HepG2 (cell line): Measurements from ENCODE around the gene CKAP5. TPM values are rescaled to one million over a fixed set of nuclear protein-coding genes. Genes with fewer than 3 reads are reported as not detected.

ENCODE experiments used
- FOSL2 ChIP-seq: sonication (generic); formaldehyde crosslinking; IDR thresholded peaks from 2 replicates; pipeline ENCODE4 v1.4.0; 2020; ENCODE audit warnings: missing genetic modification reagents
- KIAA2018 ChIP-seq: sonication (generic); formaldehyde crosslinking; IDR thresholded peaks from 2 replicates; pipeline ENCODE4 v1.5.0; 2020; ENCODE audit warnings: mild to moderate bottlenecking, missing genetic modification reagents, borderline replicate concordance
- PATZ1 ChIP-seq: sonication (generic); formaldehyde crosslinking; IDR thresholded peaks from 2 replicates; pipeline ENCODE4 v1.4.0; 2020; ENCODE audit warnings: missing genetic modification reagents
- POGZ ChIP-seq: sonication (generic); formaldehyde crosslinking; IDR thresholded peaks from 2 replicates; pipeline ENCODE4 v1.4.0; 2020; ENCODE audit warnings: mild to moderate bottlenecking, missing genetic modification reagents
- RERE ChIP-seq: IDR thresholded peaks from 2 replicates; pipeline ENCODE4 v1.6.1; 2016; ENCODE audit warnings: low read depth, missing genetic modification reagents, missing compliant biosample characterization
- SP4 ChIP-seq: sonication (generic); formaldehyde crosslinking; IDR thresholded peaks from 2 replicates; pipeline ENCODE4 v1.8.1; 2023; ENCODE audit warnings: mild to moderate bottlenecking, missing genetic modification reagents
- SUZ12 ChIP-seq: fragments of 150-350 bp; IDR thresholded peaks from 2 replicates; pipeline ENCODE4 v1.6.1; 2014; ENCODE audit warnings: low read depth, low read length
- ZMYM2 ChIP-seq: sonication (generic); formaldehyde crosslinking; IDR thresholded peaks from 2 replicates; pipeline ENCODE4 v1.8.0; 2022; ENCODE audit warnings: mild to moderate bottlenecking, missing genetic modification reagents
- ZNF160 ChIP-seq: sonication (generic); formaldehyde crosslinking; IDR thresholded peaks from 2 replicates; pipeline ENCODE4 v1.8.0; 2022; ENCODE audit warnings: mild to moderate bottlenecking, inconsistent platforms, missing genetic modification reagents
- ZNF331 ChIP-seq: sonication (generic); formaldehyde crosslinking; IDR thresholded peaks from 2 replicates; pipeline ENCODE4 v1.4.0; 2020; ENCODE audit warnings: missing genetic modification reagents
- ZNF839 ChIP-seq: sonication (generic); formaldehyde crosslinking; IDR thresholded peaks from 2 replicates; pipeline ENCODE4 v1.4.0; 2020; ENCODE audit warnings: missing genetic modification reagents, mild to moderate bottlenecking, borderline replicate concordance
- polyA plus RNA-seq, 8 experiments: library from polyadenylated mRNA; depleted of rRNA in 3 of 8; stranded (reverse) in 7 of 8; unstranded in 1 of 8; fragments of >200 nt; fragmentation: Illumina TruSeq in 4 of 8; extraction: Trizol in 4 of 8; gene quantifications; 2 replicates each; pipeline versions ENCODE4 v1.2.1 to v1.2.3, GENCODE V29; 2011 to 2016; ENCODE audit warnings: low read depth in 4 of 8, missing spikeins in 1 of 8, mixed read lengths in 1 of 8; ENCODE audit not compliant: insufficient read depth in 1 of 8
- total RNA-seq, 5 experiments: library from RNA; depleted of rRNA; stranded (reverse); fragments of >200 nt; fragmentation: Illumina TruSeq; extraction: Trizol; gene quantifications; 2 replicates each; pipeline ENCODE4 v1.2.3, GENCODE V29; 2016; ENCODE audit warnings: low read depth in 1 of 5
- TF ChIP-seq, protein P1 (sequence below): sonication (generic); formaldehyde crosslinking; IDR thresholded peaks from 2 replicates; pipeline ENCODE4 v1.8.1; 2023; ENCODE audit warnings: mild to moderate bottlenecking, missing genetic modification reagents, borderline replicate concordance

Gene CKAP5
- total and polyA plus RNA-seq, 2 of the 13 experiments (the other 11 are each of a cell fraction or from before 2014, with no cell fraction given), result 79.2 to 103 TPM

DNA sequence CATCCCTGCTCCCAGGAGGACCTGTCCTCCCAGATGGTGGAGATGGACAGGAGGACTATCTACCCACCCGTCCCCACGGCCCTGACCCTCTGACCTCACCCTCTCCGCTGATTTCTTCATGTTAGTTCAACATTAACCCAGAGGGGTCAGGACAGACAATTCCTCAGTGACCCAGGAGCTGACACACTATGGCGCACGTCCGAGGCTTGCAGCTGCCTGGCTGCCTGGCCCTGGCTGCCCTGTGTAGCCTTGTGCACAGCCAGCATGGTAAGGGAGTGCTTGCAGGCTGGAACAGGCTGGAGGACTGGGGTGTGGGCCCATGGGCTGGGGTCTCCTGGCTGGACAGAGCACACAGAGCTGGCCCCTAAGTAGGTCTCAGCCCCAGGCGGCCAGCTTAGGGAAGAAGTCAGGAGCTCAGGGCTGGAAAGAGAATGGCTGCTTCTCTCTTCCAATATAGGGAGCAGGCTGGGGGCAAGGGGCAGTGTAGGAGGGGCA, 127.0 kb downstream of the CKAP5 start, which contains the start of gene F2 (continued):
- TF ChIP-seq, protein P1, sequence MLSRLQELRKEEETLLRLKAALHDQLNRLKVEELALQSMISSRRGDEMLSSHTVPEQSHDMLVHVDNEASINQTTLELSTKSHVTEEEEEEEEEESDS (CRISPR knock-in tag), result peak; percentile 75; the same call in 1 of the 2 replicates
- peak; percentile 86 for TF ChIP-seq PATZ1
- TF ChIP-seq SP4 (CRISPR knock-in tag), result no peak
- peak; percentile 87 for TF ChIP-seq RERE
- no peak for TF ChIP-seq KIAA2018 (CRISPR knock-in tag)
- TF ChIP-seq POGZ (CRISPR knock-in tag), result peak; percentile 79
- peak; percentile 84 for TF ChIP-seq FOSL2
- peak; percentile 88 for TF ChIP-seq ZNF839 (CRISPR knock-in tag)
- peak; percentile 91 for TF ChIP-seq ZNF331 (CRISPR knock-in tag)
- peak; percentile 50 for TF ChIP-seq ZNF160 (CRISPR knock-in tag)
- TF ChIP-seq ZMYM2 (CRISPR knock-in tag), result no peak; the same call in 1 of the 2 replicates
- no peak for TF ChIP-seq SUZ12
